Measurements from ENCODE around the gene RPTOR.

The RPTOR gene

DNA sequence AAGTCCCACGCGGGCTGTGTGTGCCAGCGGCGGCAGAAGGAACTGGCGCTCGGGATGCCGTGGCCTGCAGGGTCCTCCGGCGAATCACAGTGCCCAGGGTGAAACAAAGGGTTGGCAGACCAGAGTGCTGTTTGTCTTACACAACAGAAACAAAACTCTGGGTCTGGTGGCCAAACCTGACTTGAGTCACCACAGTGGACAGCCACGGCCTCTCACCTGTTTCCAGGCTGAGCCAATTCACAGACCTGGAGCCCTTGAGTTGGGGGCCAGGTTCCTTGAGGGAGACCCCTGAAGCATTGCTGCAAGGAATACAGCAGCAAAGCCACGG, 444.9 kb downstream of the RPTOR start:
- DNase-seq (ENCODE audit: low read depth in 2 of 2) = no peak
- TF ChIP-seq, protein P1, sequence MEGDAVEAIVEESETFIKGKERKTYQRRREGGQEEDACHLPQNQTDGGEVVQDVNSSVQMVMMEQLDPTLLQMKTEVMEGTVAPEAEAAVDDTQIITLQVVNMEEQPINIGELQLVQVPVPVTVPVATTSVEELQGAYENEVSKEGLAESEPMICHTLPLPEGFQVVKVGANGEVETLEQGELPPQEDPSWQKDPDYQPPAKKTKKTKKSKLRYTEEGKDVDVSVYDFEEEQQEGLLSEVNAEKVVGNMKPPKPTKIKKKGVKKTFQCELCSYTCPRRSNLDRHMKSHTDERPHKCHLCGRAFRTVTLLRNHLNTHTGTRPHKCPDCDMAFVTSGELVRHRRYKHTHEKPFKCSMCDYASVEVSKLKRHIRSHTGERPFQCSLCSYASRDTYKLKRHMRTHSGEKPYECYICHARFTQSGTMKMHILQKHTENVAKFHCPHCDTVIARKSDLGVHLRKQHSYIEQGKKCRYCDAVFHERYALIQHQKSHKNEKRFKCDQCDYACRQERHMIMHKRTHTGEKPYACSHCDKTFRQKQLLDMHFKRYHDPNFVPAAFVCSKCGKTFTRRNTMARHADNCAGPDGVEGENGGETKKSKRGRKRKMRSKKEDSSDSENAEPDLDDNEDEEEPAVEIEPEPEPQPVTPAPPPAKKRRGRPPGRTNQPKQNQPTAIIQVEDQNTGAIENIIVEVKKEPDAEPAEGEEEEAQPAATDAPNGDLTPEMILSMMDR (IDR thresholded peaks at IDR 0.05; ENCODE audit: low read depth, low read length) = no peak
- no peak overlapping the region for H3K4me3 ChIP-seq (replicated peaks in 1 of 2; ENCODE audit: low read depth in 2 of 2, low read length in 2 of 2)

DNA sequence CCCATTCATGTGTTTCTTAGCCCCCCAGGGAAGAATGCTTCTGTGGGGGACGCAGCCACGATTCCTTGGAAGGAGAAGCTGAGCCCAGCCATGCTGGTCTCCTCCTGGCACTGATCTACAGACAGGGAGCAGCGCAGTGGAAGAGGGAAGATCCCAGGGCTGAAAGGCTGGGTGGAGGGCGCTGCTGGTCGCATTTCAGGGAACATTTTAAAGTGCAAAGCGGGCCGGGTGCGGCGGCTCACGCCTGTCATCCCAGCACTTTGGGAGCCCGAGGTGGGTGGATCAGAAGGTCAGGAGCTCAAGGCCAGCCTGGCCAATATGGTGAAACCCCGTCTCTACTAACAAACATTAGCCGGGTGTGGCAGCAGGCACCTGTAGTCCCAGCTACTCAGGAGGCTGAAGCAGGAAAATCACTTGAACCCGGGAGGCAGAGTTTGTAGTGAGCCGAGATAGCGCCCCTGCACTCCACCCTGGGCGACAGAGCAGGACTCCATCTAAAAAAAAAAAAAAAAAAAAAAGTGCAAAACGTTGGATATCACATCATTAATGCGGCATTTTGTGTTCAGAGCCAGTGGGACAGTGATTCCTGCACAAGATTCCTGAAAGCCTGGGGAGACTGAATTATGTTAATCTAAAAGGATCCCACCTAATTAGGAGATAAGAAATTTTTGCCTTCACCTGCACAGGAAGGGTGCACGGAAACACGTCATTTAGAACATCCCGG, 446.4 kb downstream of the RPTOR start:
- DNase-seq (ENCODE audit: low read depth in 2 of 2) = no peak
- H3K4me3 ChIP-seq (replicated peaks in 1 of 2; ENCODE audit: low read depth in 2 of 2, low read length in 2 of 2) = peak overlapping the region; percentile 45 to 73
- TF ChIP-seq, protein P1 (IDR thresholded peaks at IDR 0.05; ENCODE audit: low read depth, low read length) = no peak

DNA sequence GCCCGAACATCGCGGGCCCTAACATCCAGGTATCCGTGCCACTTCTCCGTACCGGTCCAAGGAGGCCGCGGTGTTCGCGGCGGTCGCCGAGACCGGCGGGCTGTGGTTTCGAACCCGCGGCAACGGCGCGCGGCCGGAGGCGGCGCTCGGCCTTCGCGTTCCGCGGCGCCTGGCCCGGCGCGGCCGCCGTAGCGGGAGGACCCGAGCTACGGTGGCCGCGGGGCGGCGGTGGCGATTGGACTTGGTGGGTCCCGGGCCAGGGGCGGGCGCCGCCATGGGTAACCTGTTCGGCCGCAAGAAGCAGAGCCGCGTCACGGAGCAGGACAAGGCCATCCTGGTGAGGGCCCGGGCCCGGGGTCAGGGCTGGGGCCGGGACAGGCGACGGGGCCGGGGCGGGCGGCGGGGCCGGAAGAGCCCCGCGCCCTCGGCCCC, 447.0 kb downstream of the RPTOR start, which contains the start of gene CHMP6:
Gene CHMP6 (plus strand): TSS at position 197 of the 432 bp plus-strand sequence. CDS start 78 bp downstream, at position 275.
- DNase-seq (ENCODE audit: low read depth in 2 of 2) = peak; percentile 71 to 85
- peak within 1 kb of the TSS; percentile 60 to 73 for H3K4me3 ChIP-seq (replicated peaks in 1 of 2; ENCODE audit: low read depth in 2 of 2, low read length in 2 of 2)
- TF ChIP-seq, protein P1 (IDR thresholded peaks at IDR 0.05; ENCODE audit: low read depth, low read length) = no peak

DNA sequence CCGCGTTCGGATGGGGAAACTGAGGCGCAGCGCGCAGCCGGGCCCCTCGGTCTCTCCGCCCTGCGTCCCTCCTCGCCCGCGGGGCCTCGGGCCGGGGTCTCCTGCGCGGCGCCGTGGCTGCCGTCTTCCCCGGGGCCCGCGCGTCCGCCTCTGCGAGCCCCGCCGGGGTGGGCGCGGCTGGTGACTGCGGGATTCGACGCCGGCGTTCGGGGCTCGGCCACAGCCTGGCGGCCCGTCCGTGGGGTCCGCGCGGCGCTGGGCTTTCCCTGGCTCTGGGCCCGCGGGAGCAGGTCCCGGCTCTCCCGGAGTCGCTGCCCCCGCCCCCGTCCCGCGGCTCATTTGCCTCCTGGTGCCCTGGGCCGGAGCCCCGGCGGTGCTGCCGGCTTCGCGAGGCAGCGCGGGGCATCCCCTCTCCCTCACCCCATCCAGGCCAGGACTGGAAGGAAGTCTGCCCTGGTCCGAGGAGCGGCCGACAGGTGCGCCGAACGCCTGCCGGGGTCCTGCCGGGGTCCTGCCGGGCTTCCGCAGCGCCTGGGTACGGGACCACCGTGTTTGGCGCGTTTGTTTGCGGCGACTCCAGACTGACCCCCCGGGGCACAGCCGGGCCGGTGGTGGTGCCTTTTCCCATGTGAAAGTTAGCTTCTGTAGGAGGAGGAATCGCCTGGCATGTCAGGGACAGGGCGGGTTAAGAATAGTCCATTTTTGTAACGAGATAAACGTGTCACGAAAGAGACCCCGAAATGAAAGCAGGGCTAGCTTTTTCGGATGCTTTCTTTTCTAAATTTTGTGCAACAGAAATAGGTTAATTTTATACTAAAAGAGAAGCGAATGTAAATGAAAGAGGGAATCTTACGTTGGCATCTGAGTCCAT, 447.7 kb downstream of the RPTOR start:
- no peak for DNase-seq (ENCODE audit: low read depth in 2 of 2)
- TF ChIP-seq, protein P1 (IDR thresholded peaks at IDR 0.05; ENCODE audit: low read depth, low read length) = no peak
- peak overlapping the region; percentile 60 to 73 for H3K4me3 ChIP-seq (replicated peaks in 1 of 2; ENCODE audit: low read depth in 2 of 2, low read length in 2 of 2)

DNA sequence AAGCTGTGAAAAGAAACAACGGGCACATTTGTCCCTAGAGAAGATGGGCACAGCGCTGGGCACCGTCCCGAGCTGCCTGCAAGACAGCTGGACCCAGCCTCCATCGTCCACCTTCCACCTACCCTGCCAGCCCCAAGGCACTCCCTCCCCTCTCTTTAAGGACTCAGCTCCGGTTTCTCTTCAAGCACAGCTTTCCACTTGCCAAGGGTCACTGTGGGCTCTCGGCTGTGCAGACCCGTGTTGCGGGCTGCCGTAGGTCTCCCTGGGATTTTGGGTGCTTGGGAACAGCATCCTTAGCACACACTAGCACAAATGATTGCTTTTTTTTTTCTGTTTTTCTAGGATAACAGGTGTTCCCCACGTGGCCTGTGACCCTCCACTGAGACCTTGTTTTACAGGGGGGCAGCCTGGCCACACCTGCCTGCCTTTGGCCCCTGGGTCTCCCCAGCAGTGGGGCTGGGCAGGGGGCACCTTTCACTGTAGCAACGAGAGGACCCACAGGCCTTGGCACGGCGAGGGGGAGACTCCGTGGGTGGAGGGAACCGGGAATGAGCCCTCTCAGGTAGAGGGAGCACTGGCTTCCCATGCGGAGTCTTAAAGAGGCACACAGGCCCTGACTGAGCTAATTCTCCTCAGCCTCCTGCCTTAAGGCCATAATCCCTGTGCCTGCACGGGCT, 448.4 kb downstream of the RPTOR start:
- peak overlapping the region; percentile 60 to 73 for H3K4me3 ChIP-seq (replicated peaks in 1 of 2; ENCODE audit: low read depth in 2 of 2, low read length in 2 of 2)
- DNase-seq (ENCODE audit: low read depth in 2 of 2) = no peak
- TF ChIP-seq, protein P1 (IDR thresholded peaks at IDR 0.05; ENCODE audit: low read depth, low read length) = no peak

DNA sequence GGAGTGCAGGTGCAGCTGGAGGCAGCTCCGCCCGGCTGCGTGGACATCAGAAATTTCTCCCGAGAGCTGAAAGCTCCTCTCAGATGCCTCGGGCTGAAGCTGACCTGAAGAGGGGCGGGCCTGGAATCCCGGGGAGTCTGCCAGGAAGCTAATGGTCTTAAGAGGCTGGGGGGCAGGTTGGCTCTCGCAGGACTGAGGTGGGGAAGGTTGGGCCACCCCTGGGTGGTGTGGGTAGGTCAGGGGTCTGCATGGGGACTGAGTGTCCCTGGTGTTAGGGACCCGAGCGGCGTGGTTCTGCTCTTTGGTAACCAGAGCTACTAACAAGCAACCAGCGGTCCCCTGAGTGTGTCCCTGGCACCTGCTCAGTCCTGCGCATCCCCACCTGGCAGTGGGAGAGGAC, 450.5 kb downstream of the RPTOR start:
- TF ChIP-seq, protein P1 (IDR thresholded peaks at IDR 0.05; ENCODE audit: low read depth, low read length) = no peak
- no peak for DNase-seq (ENCODE audit: low read depth in 2 of 2)
- H3K4me3 ChIP-seq (replicated peaks in 1 of 2; ENCODE audit: low read depth in 2 of 2, low read length in 2 of 2) = no peak overlapping the region

Measured in cardiac fibroblast (primary cell).